Measurements from ENCODE around the gene DCUN1D1.

Gene DCUN1D1

DNA sequence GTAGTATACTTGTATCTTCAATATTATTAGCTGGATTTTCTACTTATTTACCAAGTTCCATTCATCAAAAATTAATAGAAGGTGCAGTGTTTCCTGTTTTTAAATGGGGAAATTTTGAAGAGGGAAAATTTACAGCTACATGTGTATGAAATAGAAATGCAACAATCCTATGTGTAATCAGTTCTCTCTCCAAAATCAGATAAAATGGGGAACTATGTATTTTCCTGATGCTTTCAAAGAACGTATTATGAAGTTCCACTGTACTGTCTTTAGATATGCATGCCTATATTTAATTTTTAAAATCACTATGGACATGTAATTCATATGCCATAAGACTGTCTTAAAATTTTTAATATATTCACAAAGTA lies 43.4 kb downstream of the DCUN1D1 start:
- ATAC-seq (replicated peaks) = no peak
- Mint-ChIP-seq H3K27me3 (no peaks in the 10 kb centered on the region), H3K9me3 (peaks cover 2 to 4% of the 10 kb centered on the region in 2 donors), H3K4me3 (no peak overlapping the region), H3K4me1 (peaks cover 0 to 4% of the 10 kb centered on the region in 2 donors), H3K36me3 (peaks cover 13 to 14% of the 10 kb centered on the region in 2 donors), H3K27ac (no peak overlapping the region)
- no peak for DNase-seq

DNA sequence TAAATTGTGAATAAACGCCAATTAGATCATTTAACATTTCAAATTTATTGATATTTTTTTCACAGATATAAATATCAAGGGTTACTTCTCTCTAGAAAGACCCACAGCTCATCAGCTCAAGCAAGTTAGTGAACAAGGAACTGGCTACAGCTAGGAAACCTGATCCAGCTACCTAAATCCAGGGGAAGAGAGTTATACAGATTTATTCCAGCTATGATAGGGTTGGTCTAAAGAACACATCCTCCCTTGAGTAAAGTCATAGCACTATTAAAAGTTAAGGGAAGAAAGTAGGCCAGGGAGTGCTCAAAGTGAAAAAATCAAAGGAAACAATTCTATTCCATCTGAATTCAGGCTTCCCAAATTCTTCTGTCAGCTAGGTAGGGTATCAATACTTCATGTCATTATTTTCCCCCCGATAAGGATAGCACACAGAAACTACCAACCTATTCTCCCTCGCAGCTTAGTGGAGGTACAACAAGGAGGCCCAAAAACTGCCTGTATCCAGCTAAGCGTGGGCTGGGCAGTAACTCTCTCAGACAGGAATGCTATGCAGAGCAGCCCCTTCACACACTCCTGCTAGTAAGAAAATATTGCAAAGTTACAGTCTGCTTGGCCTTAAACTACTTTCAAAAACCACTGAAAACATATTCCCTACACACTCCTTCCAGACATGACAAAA lies 44.0 kb downstream of the DCUN1D1 start:
- Mint-ChIP-seq H3K36me3 (peaks cover 16% of the 10 kb centered on the region in 2 donors), H3K4me3 (no peak overlapping the region), H3K4me1 (peaks cover 0 to 4% of the 10 kb centered on the region in 2 donors), H3K27me3 (no peaks in the 10 kb centered on the region), H3K9me3 (peaks cover 2 to 5% of the 10 kb centered on the region in 2 donors), H3K27ac (no peak overlapping the region)
- DNase-seq = no peak
- ATAC-seq (replicated peaks) = no peak

DNA sequence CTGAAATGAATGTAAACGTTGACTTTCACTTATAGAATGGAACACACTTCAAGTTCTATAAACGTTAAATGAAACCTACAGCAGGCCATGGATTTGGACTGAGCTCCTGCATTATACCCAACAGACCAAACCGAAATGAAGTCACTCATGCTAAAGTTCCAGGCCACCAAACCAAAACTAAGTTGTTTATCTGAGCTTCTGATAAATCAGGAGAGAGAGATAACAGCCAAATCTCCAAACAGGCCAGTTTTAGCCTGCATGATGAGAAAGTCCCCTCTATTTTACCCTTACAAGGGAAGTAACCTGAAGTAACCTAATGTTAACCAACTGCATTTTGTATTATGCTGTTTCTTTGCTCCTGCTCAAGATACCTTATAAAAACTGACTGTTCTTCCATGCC lies 44.5 kb downstream of the DCUN1D1 start:
- DNase-seq (no peak), ATAC-seq (replicated peaks) (no peak)
- peaks cover 19 to 20% of the 10 kb centered on the region in 2 donors for H3K36me3 Mint-ChIP-seq
- H3K27me3 Mint-ChIP-seq = no peaks in the 10 kb centered on the region
- H3K4me1 Mint-ChIP-seq = peaks cover 0 to 4% of the 10 kb centered on the region in 2 donors
- peaks cover 4 to 5% of the 10 kb centered on the region in 2 donors for H3K9me3 Mint-ChIP-seq
- H3K27ac Mint-ChIP-seq = no peak overlapping the region
- no peak overlapping the region for H3K4me3 Mint-ChIP-seq

DNA sequence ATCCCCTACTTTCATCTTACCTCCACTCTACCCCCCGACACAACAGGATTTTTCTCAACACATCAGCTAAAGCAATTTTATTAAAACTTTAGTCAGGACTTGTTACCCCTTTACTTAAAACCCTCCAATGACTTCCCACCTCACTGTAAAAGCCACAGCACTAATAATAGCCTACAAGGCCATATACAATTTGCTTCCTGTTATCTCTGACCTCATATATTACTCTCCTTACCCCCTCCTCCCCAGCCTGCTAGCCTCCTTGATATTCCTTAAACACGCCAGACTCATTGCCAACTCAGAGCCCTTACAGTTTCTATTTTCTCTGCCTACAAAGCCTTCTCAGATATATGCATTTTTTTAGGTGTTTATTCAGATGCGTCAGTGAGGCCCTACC lies 54.4 kb downstream of the DCUN1D1 start:
- Mint-ChIP-seq H3K27ac (no peak overlapping the region), H3K36me3 (peaks cover 29 to 58% of the 10 kb centered on the region in 2 donors), H3K4me1 (peaks cover 6 to 16% of the 10 kb centered on the region in 2 donors), H3K9me3 (peaks cover 7 to 10% of the 10 kb centered on the region in 2 donors), H3K4me3 (no peak overlapping the region), H3K27me3 (no peaks in the 10 kb centered on the region)
- no peak for DNase-seq
- peak in 1 of 2 donors; percentile 8 for ATAC-seq (replicated peaks)

DNA sequence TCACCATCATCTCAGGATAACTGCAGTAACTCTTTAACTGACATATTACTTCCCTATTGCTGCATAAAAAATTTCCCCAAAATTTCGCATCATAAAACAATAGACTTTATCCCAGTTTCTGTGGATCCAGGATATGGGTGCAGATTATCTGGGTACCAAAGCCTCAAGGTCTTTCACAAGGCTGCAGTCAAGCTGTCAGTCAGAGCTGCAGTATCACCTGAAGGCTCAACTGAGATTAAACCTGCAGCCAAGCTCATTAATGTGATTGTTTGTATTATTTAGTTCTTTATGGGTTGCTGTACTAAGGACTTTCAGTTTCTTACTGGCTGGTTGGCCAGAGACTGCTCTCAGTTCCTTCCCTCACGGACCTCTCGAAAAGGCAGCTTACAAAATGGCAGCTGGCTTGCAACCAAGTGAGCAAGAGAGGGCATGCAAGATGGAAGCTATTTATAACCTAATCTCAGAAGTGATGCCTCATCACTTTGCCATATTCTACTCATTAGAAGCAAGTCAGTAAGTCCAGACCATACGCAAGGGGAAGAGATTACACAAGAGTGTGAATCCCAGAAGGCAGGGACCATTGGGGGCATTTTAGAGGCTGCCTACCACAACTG lies 54.9 kb downstream of the DCUN1D1 start:
- no peak for DNase-seq
- Mint-ChIP-seq H3K27me3 (no peaks in the 10 kb centered on the region), H3K27ac (peak overlapping the region; percentile 28), H3K36me3 (peaks cover 33 to 62% of the 10 kb centered on the region in 2 donors), H3K4me1 (peaks cover 6 to 16% of the 10 kb centered on the region in 2 donors), H3K9me3 (peaks cover 7 to 9% of the 10 kb centered on the region in 2 donors), H3K4me3 (no peak overlapping the region)
- peak; percentile 82 to 87 for ATAC-seq (replicated peaks)

DNA sequence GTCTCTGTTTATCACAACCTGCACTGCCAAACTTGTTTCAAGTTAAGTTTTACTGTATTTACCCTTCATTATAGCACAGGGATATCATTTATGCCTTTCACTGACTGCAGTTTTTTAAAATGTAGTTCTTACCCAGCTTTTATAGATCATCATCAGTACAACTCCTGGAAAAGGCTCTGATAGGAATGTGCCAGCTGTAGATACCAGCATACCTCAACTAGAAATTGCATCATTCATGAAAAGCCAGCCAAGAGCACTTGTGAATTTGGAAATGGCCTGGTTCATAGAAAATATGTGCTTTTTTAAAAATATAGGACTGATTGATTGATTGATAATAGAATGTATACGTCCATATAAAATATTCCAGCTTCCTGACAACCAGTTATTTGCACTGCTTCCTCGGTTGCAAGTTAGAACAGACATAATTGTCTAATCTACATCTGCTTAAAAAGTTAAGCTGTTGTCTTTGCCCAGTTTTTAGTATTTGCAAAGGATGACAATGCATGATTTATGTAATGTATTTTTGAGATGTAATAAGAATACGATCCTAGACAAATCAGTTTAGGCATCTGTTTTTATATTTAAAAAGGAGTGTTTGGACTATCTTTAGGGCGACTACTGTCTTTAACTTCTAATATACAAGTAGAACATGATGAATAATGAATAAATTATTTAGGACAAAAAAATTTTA lies 58.5 kb downstream of the DCUN1D1 start:
- Mint-ChIP-seq H3K9me3 (peaks cover 5 to 6% of the 10 kb centered on the region in 2 donors), H3K4me3 (no peak overlapping the region), H3K27me3 (no peaks in the 10 kb centered on the region), H3K36me3 (peaks cover 24 to 42% of the 10 kb centered on the region in 2 donors), H3K4me1 (peaks cover 6 to 16% of the 10 kb centered on the region in 2 donors), H3K27ac (no peak overlapping the region)
- ATAC-seq (replicated peaks) (no peak), DNase-seq (no peak)

DNA sequence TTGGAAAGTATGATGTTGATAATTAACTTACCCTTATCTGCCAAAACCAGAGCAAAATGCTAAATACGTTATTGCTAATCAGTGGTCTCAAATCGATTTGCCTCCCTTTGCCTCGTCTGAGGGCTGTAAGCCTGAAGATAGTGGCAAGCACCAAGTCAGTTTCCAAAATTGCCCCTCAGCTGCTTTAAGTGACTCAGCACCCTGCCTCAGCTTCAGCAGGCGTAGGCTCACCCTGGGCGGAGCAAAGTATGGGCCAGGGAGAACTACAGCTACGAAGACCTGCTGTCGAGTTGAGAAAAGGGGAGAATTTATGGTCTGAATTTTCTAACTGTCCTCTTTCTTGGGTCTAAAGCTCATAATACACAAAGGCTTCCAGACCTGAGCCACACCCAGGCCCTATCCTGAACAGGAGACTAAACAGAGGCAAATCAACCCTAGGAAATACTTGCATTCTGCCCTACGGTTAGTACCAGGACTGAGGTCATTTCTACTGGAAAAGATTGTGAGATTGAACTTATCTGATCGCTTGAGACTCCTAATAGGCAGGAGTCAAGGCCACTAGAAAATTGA lies 59.7 kb downstream of the DCUN1D1 start:
- Mint-ChIP-seq H3K4me1 (peaks cover 3 to 10% of the 10 kb centered on the region in 2 donors), H3K9me3 (no peaks in the 10 kb centered on the region), H3K27me3 (no peaks in the 10 kb centered on the region), H3K27ac (no peak overlapping the region), H3K36me3 (peaks cover 19 to 35% of the 10 kb centered on the region in 2 donors), H3K4me3 (no peak overlapping the region)
- ATAC-seq (replicated peaks) (no peak), DNase-seq (no peak)

DNA sequence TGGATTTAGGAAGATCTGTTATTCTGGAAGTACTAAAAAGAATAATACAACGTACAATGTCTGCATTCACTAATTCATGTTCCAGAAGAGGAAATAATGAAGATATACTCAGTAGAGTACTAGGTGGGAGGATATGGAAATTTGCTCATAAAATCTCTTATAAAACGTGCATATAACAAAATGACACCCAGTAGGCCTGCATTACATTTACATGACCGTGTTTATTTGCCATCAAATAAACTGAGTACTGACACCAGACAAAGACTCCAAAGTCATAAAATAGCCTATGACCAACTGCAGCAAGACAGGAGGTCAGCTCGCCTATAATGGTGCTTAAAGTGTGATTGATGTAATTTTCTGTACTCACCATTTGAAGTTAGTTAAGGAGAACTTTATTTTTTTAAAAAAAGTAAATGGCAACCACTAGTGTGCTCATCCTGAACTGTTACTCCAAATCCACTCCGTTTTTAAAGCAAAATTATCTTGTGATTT lies 60.4 kb downstream of the DCUN1D1 start:
- Mint-ChIP-seq H3K36me3 (peaks cover 16 to 29% of the 10 kb centered on the region in 2 donors), H3K4me1 (peaks cover 3% of the 10 kb centered on the region in 2 donors), H3K27ac (no peak overlapping the region), H3K9me3 (no peaks in the 10 kb centered on the region), H3K27me3 (no peaks in the 10 kb centered on the region), H3K4me3 (no peak overlapping the region)
- ATAC-seq (replicated peaks) = no peak
- DNase-seq = no peak

DNA sequence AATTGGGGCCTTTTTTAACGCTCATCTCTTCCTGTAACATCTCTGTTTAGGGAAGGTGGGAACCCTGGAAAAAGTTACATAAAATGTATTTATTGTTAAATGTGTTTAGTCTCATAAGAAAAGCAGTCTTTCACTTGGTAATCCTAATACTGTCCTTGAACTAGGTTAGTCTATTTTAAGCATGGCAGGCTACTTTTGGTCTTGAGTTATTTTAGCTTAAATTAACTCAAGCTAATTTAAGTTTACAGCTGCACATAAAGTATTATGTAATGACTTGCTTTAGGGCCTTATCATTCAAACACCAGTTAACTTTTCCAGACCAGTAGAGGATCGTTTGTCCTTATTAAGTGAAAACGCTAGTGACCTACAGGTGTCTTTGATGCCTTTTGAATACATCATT lies 63.2 kb downstream of the DCUN1D1 start:
- Mint-ChIP-seq H3K9me3 (no peaks in the 10 kb centered on the region), H3K36me3 (peaks cover 18 to 20% of the 10 kb centered on the region in 2 donors), H3K27me3 (no peaks in the 10 kb centered on the region), H3K4me3 (no peak overlapping the region), H3K4me1 (peaks cover 0 to 11% of the 10 kb centered on the region in 2 donors), H3K27ac (no peak overlapping the region)
- no peak for ATAC-seq (replicated peaks)
- DNase-seq = no peak

DNA sequence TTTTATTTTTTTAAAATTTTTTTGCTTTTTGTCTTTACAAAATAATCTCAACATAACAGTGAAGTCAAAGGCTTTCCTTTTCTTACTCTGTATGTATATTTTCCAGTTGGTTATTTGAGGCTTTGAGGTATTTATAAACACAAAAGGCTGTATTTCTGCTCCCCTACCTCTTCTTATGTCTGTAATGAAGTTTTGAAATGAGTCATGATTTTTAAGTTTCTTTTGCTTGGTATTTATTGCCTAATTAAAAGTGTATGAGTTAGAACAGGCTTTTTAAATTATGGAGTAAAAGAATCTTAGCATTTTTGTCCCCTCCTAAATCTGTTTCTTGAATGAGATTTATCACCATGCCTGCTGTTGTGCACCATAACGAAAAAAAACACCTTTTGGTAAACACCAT lies 66.0 kb downstream of the DCUN1D1 start:
- Mint-ChIP-seq H3K4me3 (no peak overlapping the region), H3K27me3 (no peaks in the 10 kb centered on the region), H3K27ac (no peak overlapping the region), H3K4me1 (peaks cover 0 to 11% of the 10 kb centered on the region in 2 donors), H3K9me3 (no peaks in the 10 kb centered on the region), H3K36me3 (peaks cover 25 to 26% of the 10 kb centered on the region in 2 donors)
- ATAC-seq (replicated peaks) (peak; percentile 42 to 57), DNase-seq (no peak)

DNA sequence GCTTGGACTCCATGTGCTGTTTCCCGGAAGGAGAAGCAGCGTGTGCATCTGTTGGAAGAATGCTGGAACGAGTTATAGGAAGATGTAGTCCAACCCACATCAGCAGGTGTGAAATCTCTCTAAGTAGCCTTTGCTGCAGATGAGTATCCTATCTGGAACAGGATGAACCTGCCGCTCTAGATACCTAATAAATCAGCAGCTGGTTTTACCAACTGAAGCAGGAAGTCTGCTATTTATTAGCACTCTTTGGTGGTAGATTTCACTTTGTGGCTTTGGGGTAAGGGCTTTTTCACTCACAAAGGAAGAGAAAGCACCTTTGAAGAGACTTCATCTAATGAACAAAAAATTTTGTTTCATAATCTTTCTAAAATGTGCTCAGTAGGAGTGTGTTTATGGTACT lies 66.4 kb downstream of the DCUN1D1 start:
- H3K27ac Mint-ChIP-seq = peak overlapping the region; percentile 42
- H3K27me3 Mint-ChIP-seq = no peaks in the 10 kb centered on the region
- H3K4me1 Mint-ChIP-seq = peaks cover 0 to 11% of the 10 kb centered on the region in 2 donors
- no peaks in the 10 kb centered on the region for H3K9me3 Mint-ChIP-seq
- ATAC-seq (replicated peaks) (peak; percentile 46 to 52), DNase-seq (no peak)
- no peak overlapping the region for H3K4me3 Mint-ChIP-seq
- peaks cover 25 to 26% of the 10 kb centered on the region in 2 donors for H3K36me3 Mint-ChIP-seq

DNA sequence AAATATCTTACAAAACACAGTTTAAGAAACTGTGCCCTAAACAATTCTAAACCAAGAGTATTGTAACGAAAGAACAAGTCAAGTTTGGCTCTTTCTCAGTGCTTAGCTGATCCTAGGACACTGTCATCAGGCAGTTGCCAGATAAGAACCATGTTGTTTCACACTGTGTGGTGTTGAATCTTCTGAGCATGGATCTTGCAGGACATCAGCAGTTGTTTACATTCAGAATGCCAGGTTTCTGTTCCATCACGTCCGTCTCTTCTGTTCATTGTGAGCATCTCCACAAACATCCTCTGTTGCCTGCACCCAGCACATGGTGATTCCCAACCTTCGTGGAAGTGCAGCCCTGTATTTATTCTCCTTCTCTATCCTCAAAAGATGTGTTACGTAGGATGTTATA lies 67.9 kb downstream of the DCUN1D1 start:
- Mint-ChIP-seq H3K27ac (no peak overlapping the region), H3K36me3 (peaks cover 26 to 28% of the 10 kb centered on the region in 2 donors), H3K4me1 (peaks cover 0 to 11% of the 10 kb centered on the region in 2 donors), H3K9me3 (no peaks in the 10 kb centered on the region), H3K27me3 (no peaks in the 10 kb centered on the region), H3K4me3 (no peak overlapping the region)
- ATAC-seq (replicated peaks) (no peak), DNase-seq (no peak)

DNA sequence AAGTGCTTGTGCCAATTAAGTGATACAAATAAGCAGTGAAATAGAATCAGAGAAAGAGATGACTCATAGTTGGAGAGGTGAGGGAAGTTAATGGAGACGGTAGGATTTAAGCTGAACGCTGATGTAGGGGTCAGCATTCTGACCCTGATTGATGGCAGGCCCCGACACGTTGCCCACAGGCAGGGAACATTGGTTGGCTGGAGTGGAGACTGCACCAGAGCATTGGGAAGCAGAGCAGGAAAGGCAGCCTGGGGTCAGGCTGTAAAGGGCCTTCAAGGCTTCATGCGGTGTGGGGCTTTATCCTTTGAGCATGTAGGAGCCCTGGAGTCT lies 68.6 kb downstream of the DCUN1D1 start:
- ATAC-seq (replicated peaks) (no peak), DNase-seq (no peak)
- H3K4me1 Mint-ChIP-seq = peaks cover 0 to 11% of the 10 kb centered on the region in 2 donors
- H3K27me3 Mint-ChIP-seq = no peaks in the 10 kb centered on the region
- no peak overlapping the region for H3K4me3 Mint-ChIP-seq
- no peaks in the 10 kb centered on the region for H3K9me3 Mint-ChIP-seq
- H3K36me3 Mint-ChIP-seq = peaks cover 28% of the 10 kb centered on the region in 2 donors
- no peak overlapping the region for H3K27ac Mint-ChIP-seq

DNA sequence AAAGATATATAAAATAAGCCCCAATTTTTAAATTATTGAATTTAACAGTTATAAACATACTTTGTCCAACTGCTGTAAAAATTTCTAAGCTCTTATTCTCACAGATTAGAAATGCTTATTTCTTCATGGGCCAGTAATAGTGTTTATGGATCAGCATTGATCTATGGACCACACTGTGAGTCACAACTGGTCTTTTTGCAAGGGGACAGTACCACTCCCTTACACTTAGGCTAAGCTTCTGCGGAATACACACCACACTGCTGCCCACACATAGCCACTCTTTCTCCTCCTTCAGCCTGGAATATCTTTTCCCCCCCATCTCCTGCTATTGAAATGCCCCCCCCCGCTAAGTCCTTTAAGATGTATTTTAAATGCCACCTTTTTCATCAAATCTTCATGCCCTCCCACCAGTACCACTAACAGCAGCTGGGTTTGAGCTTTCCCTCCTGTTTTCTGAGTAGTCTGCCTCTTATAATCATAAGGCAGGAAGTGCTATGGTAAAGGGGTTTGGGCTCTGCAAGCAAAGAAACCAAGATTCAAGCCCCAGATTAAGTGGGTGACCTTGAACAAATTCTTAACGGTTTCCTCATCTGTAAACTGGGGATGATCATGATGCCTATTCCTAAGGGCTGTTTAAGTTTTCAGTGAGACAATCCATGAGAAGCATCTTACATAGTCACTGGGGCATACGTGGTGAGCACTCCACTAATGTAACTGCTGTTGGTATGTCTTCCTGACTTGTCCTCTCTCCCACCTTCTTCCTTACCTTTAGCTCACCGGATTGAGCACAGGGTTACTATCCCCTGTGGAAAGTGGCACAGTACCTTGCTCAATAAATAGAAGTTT lies 69.2 kb downstream of the DCUN1D1 start:
- no peak overlapping the region for H3K4me3 Mint-ChIP-seq
- no peak overlapping the region for H3K27ac Mint-ChIP-seq
- peaks cover under 1 to 16% of the 10 kb centered on the region in 2 donors for H3K4me1 Mint-ChIP-seq
- DNase-seq (no peak), ATAC-seq (replicated peaks) (no peak)
- peaks cover 32% of the 10 kb centered on the region in 2 donors for H3K36me3 Mint-ChIP-seq
- H3K9me3 Mint-ChIP-seq = no peaks in the 10 kb centered on the region
- no peaks in the 10 kb centered on the region for H3K27me3 Mint-ChIP-seq
